ENCODE results near the gene ZNF75A.

DNA sequence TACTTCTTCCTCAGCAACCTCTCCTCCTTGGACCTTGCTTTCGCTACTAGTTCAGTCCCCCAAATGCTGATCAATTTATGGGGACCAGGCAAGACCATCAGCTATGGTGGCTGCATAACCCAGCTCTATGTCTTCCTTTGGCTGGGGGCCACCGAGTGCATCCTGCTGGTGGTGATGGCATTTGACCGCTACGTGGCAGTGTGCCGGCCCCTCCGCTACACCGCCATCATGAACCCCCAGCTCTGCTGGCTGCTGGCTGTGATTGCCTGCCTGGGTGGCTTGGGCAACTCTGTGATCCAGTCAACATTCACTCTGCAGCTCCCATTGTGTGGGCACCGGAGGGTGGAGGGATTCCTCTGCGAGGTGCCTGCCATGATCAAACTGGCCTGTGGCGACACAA lies 50.8 kb downstream of the ZNF75A start:
- TF ChIP-seq, protein P1, sequence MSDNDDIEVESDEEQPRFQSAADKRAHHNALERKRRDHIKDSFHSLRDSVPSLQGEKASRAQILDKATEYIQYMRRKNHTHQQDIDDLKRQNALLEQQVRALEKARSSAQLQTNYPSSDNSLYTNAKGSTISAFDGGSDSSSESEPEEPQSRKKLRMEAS (IDR thresholded peaks at IDR 0.05) = no peak
- TF ChIP-seq RAD21 (IDR thresholded peaks at IDR 0.05; ENCODE audit: low read depth) = no peak
- TF ChIP-seq, protein P2, sequence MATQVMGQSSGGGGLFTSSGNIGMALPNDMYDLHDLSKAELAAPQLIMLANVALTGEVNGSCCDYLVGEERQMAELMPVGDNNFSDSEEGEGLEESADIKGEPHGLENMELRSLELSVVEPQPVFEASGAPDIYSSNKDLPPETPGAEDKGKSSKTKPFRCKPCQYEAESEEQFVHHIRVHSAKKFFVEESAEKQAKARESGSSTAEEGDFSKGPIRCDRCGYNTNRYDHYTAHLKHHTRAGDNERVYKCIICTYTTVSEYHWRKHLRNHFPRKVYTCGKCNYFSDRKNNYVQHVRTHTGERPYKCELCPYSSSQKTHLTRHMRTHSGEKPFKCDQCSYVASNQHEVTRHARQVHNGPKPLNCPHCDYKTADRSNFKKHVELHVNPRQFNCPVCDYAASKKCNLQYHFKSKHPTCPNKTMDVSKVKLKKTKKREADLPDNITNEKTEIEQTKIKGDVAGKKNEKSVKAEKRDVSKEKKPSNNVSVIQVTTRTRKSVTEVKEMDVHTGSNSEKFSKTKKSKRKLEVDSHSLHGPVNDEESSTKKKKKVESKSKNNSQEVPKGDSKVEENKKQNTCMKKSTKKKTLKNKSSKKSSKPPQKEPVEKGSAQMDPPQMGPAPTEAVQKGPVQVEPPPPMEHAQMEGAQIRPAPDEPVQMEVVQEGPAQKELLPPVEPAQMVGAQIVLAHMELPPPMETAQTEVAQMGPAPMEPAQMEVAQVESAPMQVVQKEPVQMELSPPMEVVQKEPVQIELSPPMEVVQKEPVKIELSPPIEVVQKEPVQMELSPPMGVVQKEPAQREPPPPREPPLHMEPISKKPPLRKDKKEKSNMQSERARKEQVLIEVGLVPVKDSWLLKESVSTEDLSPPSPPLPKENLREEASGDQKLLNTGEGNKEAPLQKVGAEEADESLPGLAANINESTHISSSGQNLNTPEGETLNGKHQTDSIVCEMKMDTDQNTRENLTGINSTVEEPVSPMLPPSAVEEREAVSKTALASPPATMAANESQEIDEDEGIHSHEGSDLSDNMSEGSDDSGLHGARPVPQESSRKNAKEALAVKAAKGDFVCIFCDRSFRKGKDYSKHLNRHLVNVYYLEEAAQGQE (IDR thresholded peaks at IDR 0.05; ENCODE audit: low read depth) = no peak

All from Ishikawa (cell line).